HG03139 (cell line): ENCODE results near the gene PTPRN2.
"Not testable (repeated sequence)": the region's sequence is repeated elsewhere in the genome, so short reads cannot be mapped to it uniquely, and the experiment has no call there.

Source experiments
- ATAC-seq: cut with Tn5 transposase; IDR thresholded peaks from one replicate; pipeline ENCODE4 v1.9.1; 2021; ENCODE audit not compliant: unreplicated experiment

PTPRN2 gene

GRCh38 chr7:157952050-157952667 lies 635.5 kb downstream of the PTPRN2 start:
- no peak for ATAC-seq

DNA sequence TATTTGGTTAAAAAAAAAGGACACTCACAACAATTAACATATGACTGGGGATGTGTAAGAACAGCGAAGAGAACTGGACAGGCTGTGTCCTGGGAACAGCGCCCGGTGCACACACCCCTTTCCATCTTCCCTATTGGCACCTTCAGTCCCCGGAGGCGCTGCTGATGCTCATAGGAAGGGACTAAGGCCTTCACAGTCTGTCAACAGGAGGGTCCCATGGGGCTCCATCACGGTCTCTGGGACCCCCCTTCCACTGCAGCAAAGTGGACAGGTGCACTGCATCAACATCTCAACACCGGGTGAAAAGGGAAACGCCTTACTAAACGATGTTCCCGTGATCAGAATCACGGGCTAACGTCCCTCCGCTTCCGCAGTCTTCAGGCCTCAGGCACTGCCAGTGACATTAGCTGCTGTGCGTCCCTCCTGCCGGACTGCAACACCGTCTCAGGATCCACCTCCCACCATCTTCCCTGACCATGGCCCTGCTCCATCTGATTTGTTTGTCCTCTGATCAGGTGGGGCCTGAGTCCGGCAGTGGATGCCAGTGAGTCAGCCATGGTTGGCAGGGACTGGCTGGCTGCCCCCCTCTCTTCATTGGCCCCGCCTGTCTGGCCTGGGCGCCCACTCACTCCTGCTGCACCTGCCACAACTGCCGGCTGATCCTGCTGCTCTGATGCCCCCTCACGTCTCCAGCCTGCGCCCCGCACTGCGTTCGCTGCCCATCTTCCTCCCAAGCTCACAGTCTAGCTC lies 636.1 kb downstream of the PTPRN2 start:
- no peak for ATAC-seq

DNA sequence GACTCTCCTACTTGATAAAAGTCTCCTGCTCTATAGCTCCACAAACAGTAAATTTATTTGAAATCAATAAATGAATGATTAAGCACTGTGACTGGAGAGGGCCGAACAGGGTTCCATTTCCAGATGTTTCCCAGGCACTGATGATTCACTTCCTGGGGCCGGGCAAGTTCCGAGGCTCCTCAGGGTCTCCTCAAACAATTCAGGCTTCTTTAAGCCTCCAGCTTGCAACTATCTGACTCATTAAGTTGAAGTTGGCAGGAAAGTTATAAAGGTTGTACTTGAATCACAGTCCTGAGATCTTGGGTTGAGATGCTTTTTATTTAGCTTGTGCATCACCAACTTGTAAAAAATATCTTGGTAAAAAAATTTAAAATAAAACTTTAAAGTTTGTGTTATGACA lies 637.9 kb downstream of the PTPRN2 start:
- no peak for ATAC-seq

- no peak for ATAC-seq
Observed at GRCh38 chr7:157947504-157947903, 640.1 kb downstream of the PTPRN2 start.

DNA sequence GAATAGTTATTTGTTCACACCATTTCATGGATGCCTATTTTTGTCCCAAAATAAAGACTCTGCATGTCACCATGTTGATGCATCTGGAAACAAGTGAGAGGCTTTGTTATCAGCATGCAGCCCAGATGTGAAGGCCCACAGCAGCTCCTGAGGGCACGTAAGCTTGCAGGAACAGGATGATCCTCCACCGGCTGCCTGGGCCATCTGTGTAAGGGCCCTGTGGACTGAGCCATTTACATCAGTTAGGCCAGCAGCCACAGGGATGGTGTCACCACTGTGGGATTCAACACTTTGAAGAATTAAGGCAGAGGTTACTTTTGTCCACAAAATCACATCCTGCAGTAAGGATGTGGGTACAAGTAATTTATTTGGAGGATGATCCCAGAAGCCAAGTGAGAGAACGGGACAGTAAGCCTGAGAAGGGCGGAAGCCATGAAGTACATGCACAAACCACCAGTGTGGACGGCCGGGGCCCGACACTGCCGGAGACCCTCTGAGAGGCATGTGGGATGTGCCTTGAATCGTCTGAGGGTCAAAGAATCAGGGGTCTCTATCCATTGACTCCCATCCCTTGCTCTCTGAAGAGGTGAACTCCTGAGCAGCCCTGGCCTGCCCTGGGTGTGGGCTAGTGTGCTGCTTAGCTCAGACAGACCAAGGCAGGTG lies 641.1 kb downstream of the PTPRN2 start:
- ATAC-seq = no peak

GRCh38 chr7:157945401-157945800 lies 642.2 kb downstream of the PTPRN2 start:
- no peak for ATAC-seq

GRCh38 chr7:157944734-157945291 lies 642.8 kb downstream of the PTPRN2 start:
- ATAC-seq = no peak

- ATAC-seq = no peak
Observed at GRCh38 chr7:157944051-157944450, 643.6 kb downstream of the PTPRN2 start.

- no peak for ATAC-seq
Observed at GRCh38 chr7:157943561-157943960, 644.1 kb downstream of the PTPRN2 start.

DNA sequence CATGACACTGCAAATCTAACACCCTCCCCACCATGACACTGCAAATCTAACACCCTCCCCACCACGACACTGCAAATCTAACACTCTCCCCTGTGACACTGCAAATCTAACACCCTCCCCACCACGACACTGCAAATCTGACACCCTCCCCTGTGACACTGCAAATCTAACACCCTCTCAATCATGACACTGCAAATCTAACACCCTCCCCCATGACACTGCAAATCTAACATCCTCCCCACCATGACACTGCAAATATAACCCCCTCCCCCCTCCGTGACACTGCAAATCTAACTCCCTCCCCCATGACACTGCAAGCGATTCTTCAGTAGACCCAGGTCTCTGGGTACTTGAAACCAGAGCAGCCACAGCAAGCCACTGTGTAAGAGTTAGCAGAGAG lies 646.4 kb downstream of the PTPRN2 start:
- no peak for ATAC-seq

GRCh38 chr7:157940497-157940896 lies 647.1 kb downstream of the PTPRN2 start:
- no peak for ATAC-seq

- no peak for ATAC-seq
Observed at GRCh38 chr7:157938211-157938610, 649.4 kb downstream of the PTPRN2 start.

GRCh38 chr7:157937406-157937805 lies 650.2 kb downstream of the PTPRN2 start:
- ATAC-seq = no peak

GRCh38 chr7:157936976-157937375 lies 650.6 kb downstream of the PTPRN2 start:
- ATAC-seq = no peak

GRCh38 chr7:157935721-157936120 lies 651.9 kb downstream of the PTPRN2 start:
- ATAC-seq = not testable (repeated sequence)

GRCh38 chr7:157933219-157934155 lies 654.1 kb downstream of the PTPRN2 start:
- ATAC-seq = not testable (repeated sequence)

- ATAC-seq = no peak
Observed at GRCh38 chr7:157932498-157933218, 655.0 kb downstream of the PTPRN2 start.

DNA sequence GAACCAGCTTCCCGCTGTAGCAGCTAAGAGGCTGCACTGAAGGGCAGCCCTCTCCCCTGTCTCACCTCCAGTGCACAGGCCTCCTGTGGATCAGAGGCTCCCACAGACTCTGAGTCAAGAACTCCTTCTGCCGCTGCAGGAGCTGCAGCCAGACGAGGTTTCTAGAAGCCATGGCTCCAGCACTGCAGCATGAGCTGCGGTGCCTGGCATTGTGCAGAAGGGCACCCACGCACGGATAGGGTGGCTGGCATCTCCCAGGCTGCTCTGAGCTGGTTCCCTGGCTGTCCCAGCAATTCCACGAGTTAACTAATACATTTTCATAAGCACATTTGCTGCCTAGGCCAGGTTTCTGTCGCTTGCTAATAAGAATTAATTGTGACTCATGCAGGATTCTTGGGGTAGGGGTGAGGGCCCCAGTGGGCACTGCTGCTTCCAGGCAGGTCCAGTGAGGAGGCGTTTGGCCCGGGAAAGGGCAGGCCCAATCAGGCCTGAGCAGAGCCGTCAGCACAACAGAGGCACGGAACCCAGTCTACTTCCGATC lies 656.6 kb downstream of the PTPRN2 start:
- ATAC-seq = no peak

GRCh38 chr7:157930441-157930840 lies 657.2 kb downstream of the PTPRN2 start:
- no peak for ATAC-seq

DNA sequence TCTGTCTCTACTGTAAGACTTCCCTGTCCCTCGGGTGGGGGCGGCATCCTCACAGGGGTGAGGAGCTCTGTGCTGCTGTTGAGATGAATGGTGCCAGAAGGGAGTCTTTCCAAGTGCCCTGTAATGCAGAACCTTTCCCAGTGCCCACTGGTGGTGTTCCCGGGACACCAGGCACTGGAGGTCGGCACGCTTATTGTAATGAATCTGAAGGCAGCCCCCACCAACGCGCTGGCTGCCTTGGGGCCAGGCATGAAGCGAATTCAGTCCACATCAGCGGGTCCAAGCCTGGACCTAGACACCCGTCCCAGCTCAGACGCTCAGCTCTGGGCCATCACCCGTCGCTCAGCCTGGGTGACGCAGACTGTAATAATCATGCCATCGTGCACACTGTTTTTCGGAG lies 658.0 kb downstream of the PTPRN2 start:
- ATAC-seq = no peak
